A673 (cell line): ENCODE measurements around the gene COX11.

Source experiments
- EZH2 ChIP-seq: fragments of 200-600 bp; sonication (generic); IDR thresholded peaks from 2 replicates; pipeline ENCODE4 v1.6.1; 2017; ENCODE audit warnings: borderline replicate concordance, low read depth, mild to moderate bottlenecking, mixed read lengths, antibody characterized with exemption, low read length; ENCODE audit not compliant: poor library complexity, severe bottlenecking
- TF ChIP-seq, protein P1 (sequence below): fragments of 300-800, 200-600 bp; sonication (generic); conservative IDR thresholded peaks from 2 replicates; pipeline ENCODE4 v1.5.1; 2017; ENCODE audit warnings: low read depth, mild to moderate bottlenecking, antibody characterized with exemption, low read length, moderate library complexity, mixed read lengths

DNA sequence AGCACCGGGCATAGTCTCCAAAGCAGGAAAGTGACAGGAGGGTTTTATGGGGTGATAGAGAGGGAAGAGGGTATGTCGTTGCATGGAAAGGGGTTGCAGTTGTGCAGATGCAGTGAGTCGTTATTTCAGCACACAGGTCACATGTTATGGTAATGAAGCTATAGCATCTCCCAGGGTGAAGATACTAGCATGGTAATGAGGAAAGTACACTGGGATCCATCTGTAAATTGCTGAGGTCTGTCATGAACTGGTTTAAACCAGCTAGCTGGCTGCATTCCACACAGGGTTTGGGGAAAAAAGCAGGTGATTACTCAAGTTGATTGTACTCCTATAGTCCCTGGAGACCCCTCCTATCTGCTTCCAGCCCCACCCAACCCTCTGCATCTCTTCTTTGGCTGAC, 11.7 kb downstream of the COX11 start:
- TF ChIP-seq, protein P1, sequence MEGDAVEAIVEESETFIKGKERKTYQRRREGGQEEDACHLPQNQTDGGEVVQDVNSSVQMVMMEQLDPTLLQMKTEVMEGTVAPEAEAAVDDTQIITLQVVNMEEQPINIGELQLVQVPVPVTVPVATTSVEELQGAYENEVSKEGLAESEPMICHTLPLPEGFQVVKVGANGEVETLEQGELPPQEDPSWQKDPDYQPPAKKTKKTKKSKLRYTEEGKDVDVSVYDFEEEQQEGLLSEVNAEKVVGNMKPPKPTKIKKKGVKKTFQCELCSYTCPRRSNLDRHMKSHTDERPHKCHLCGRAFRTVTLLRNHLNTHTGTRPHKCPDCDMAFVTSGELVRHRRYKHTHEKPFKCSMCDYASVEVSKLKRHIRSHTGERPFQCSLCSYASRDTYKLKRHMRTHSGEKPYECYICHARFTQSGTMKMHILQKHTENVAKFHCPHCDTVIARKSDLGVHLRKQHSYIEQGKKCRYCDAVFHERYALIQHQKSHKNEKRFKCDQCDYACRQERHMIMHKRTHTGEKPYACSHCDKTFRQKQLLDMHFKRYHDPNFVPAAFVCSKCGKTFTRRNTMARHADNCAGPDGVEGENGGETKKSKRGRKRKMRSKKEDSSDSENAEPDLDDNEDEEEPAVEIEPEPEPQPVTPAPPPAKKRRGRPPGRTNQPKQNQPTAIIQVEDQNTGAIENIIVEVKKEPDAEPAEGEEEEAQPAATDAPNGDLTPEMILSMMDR = no peak
- TF ChIP-seq EZH2 = no peak
